NCI-H1105 (cell line): ENCODE results near the gene LZTS2.

Source experiments
- DNase-seq: peaks from one replicate; lab custom pipeline; 2025; lab: John Stamatoyannopoulos, UW

The LZTS2 gene

GRCh38 chr10:101014230-101014884 is 14.7 kb downstream of the LZTS2 start:
- peak; percentile 35 for DNase-seq

- DNase-seq: no peak
Measured at GRCh38 chr10:101014966-101015581, 15.5 kb downstream of the LZTS2 start.

GRCh38 chr10:101015582-101015973 is 16.0 kb downstream of the LZTS2 start:
- DNase-seq: no peak

- no peak for DNase-seq
Measured at GRCh38 chr10:101016814-101017213, 17.2 kb downstream of the LZTS2 start.

GRCh38 chr10:101018118-101018599 is 18.6 kb downstream of the LZTS2 start:
- no peak for DNase-seq

- DNase-seq: no peak
Measured at GRCh38 chr10:101018600-101019439, 19.2 kb downstream of the LZTS2 start.

- no peak for DNase-seq
Measured at GRCh38 chr10:101019440-101019703, 19.8 kb downstream of the LZTS2 start.

- no peak for DNase-seq
Measured at GRCh38 chr10:101020427-101021075, 20.9 kb downstream of the LZTS2 start.

GRCh38 chr10:101021239-101021638 is 21.6 kb downstream of the LZTS2 start:
- DNase-seq: no peak

- DNase-seq: no peak
Measured at GRCh38 chr10:101021692-101022251, 22.2 kb downstream of the LZTS2 start.

- DNase-seq: no peak
Measured at GRCh38 chr10:101022967-101023705, 23.5 kb downstream of the LZTS2 start.

- no peak for DNase-seq
Measured at GRCh38 chr10:101027106-101027720, 27.6 kb downstream of the LZTS2 start.

GRCh38 chr10:101028446-101029337 is 29.1 kb downstream of the LZTS2 start:
- DNase-seq: no peak

GRCh38 chr10:101029520-101030295 is 30.1 kb downstream of the LZTS2 start:
- DNase-seq: no peak

GRCh38 chr10:101030496-101031127 is 31.0 kb downstream of the LZTS2 start:
- DNase-seq: no peak

- DNase-seq: peak; percentile 70
Measured at GRCh38 chr10:101031128-101031795, 31.7 kb downstream of the LZTS2 start, which contains the start of the genes PDZD7 and SFXN3. PDZD7 (minus strand) TSS chr10:101031129; CDS start chr10:101030219, 910 bp downstream. SFXN3 (plus strand) TSS chr10:101031234; CDS start chr10:101034695, 3,461 bp downstream.

GRCh38 chr10:101031796-101032636 is 32.4 kb downstream of the LZTS2 start:
- peak; percentile 35 for DNase-seq
